Measurements from ENCODE around the gene GAB4.
"Not testable (repeated sequence)": the region's sequence is repeated elsewhere in the genome, so short reads cannot be mapped to it uniquely, and the experiment has no call there.

Gene GAB4

DNA sequence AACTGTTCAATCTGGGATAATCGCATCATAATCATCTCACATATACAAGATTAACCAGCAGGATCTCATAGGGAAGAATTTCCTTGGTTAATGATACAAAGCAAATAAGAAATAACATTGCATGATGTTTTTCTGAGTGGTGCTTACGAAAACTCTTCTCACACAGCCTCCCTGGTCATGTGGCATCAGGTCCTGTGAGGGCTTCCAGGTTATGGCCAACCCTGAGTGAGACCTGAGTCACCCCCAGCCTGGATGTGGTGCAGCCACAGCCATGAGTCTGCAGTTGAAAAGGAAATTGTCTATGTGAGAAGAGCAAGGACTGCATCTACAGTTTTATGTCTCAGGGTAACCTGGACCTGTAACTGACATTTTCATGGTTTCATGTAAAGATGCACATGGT is 92.3 kb downstream of the GAB4 start:
- no peak for DNase-seq

DNA sequence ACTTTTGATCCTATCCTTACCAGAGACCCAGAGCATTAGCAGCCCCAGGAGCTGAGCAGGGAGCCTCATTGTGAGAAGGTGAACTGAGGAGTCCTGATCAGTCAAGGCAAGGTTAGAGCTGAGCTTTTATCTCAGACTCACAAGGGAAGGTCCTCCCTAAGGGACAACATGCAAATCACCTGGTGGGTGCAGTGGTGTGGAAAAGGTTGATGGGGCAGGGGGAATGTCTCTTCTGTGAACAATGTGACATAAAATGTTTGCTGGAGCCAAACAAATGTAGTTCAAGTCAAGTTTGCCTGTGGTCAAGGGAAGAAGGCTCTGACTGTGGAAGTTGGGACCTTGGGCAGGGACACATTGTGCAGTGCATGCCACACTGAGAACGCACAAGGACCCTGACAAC is 93.1 kb downstream of the GAB4 start:
- not testable (repeated sequence) for DNase-seq

DNA sequence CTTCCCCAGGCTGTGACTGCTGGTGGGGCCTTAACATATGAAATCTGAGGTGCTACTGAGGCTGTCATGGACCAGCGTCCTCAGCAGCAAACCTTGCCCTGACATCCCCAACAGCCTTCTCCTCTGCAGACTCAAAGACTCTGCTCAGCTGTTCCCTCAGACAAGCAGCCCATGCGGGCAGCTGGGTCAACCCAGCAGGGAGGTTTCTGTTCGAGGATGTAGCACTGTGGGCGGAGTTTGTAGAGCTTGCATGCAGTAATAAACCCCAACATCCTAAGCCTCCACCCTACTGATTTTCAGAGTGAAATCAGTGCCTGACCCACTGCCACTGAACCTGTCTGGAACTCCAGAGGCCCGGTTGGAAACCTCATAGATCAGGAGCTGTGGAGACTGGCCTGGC is 94.0 kb downstream of the GAB4 start:
- no peak for DNase-seq

DNA sequence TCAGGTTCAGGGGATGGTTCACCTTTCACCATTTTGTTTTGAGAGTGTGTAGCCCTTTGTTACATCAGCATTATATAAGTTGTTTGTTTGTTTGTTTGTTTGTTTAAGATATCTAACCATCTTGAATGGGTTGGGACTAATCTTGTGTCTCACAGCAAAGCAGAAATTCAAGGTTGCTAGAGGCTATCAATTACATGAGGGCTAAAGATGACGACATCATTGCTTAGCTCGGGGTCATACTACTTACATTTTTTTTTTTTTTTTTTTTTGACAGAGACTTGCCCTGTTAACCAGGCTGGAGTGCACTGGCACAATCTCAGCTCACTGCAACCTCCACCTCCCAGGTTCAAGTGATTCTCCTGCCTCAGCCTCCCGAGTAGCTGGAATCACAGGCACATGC is 95.7 kb downstream of the GAB4 start:
- DNase-seq = no peak
